Prostate gland (tissue), 2 donors: ENCODE results near the gene PPFIA1. TPM values are rescaled to one million over a fixed set of nuclear protein-coding genes. Genes with fewer than 3 reads are reported as not detected.

Experiments used
- DNase-seq: peaks from one replicate; pipeline ENCODE4 v3.0.0-alpha.2; 2019; ENCODE audit warnings: low spot score
- H3K27ac ChIP-seq, 2 donors: fragments of 200-600 bp; sonication (generic); 2 replicates each; pipeline ENCODE4 v1.5.1; 2017 to 2019
- H3K27me3 ChIP-seq: fragments of 200-600 bp; sonication (generic); replicated peaks from 2 replicates; pipeline ENCODE4 v1.5.1; 2019; ENCODE audit not compliant: insufficient read depth
- H3K36me3 ChIP-seq, 2 donors: fragments of 200-600 bp; sonication (generic); 1 replicate in 1 of 2; 2 replicates in 1 of 2; pipeline versions ENCODE4 v1.5.1 to v1.8.1; 2017 to 2019
- H3K4me1 ChIP-seq: fragments of 200-600 bp; sonication (generic); replicated peaks from 2 replicates; pipeline ENCODE4 v1.5.1; 2019
- H3K4me3 ChIP-seq, 2 donors: fragments of 200-600 bp; sonication (generic); 2 replicates each; pipeline ENCODE4 v1.5.1; 2017 to 2019
- H3K9me3 ChIP-seq: fragments of 200-600 bp; sonication (generic); 2 replicates; pipeline ENCODE4 v1.5.1; 2017
- CTCF ChIP-seq, 4 experiments: fragments of 200-600 bp in 2 of 4; fragments of 450-650 bp in 2 of 4; sonication (generic) in 2 of 4; IDR thresholded peaks; 1 replicate in 3 of 4; 2 replicates in 1 of 4; pipeline ENCODE4 v1.5.1; 2016 to 2019; ENCODE audit warnings: antibody characterized with exemption in 4 of 4, mild to moderate bottlenecking in 2 of 4, moderate library complexity in 2 of 4
- POLR2A ChIP-seq: fragments of 450-650 bp; IDR thresholded peaks from one replicate; pipeline ENCODE4 v1.6.1; 2016; ENCODE audit warnings: antibody characterized with exemption, mild to moderate bottlenecking
- POLR2AphosphoS5 ChIP-seq: sonication (generic); formaldehyde crosslinking; IDR thresholded peaks from one replicate; pipeline ENCODE4 v1.6.1; 2017; ENCODE audit warnings: antibody characterized with exemption
- WGBS: methylation state at CpG from one replicate; pipeline ENCODE4 v1.1.5; 2018; 5-methylcytosine and 5-hydroxymethylcytosine counted together
- intact Hi-C: fragments of 100-400 bp; cut with DNase I; formaldehyde crosslinking; loops from one replicate; pipeline ENCODE4 v1.14.2; 2022
- total RNA-seq, 2 donors: library from RNA; depleted of rRNA; stranded (reverse); fragments of >200 nt; gene quantifications; one replicate each; pipeline ENCODE4 v1.1.0, GENCODE V29; 2016

PPFIA1 gene
- total RNA-seq, 2 donors from 2014 or later: 29.1 to 61.8 TPM

GRCh38 chr11:70398834-70399680 lies 128.6 kb downstream of the PPFIA1 start:
- no peak for DNase-seq
- intact Hi-C loops: loop anchor here (5.0 to 10.0 kb wide), 3 partner anchors 74 to 194 kb away; partner anchors contain the start of genes FADD and PPFIA1
- Histone ChIP-seq H3K27ac (peak overlapping the region; percentile 83 to 84), H3K4me1 (no peaks in the 10 kb centered on the region), H3K4me3 (peak overlapping the region; percentile 77 to 91), H3K36me3 (no peaks in the 10 kb centered on the region), H3K9me3 (no peaks in the 10 kb centered on the region), H3K27me3 (no peaks in the 10 kb centered on the region)
- WGBS: 2% methylated on average over 42 of the region's 42 CpGs
- TF ChIP-seq POLR2AphosphoS5: no peak
- TF ChIP-seq POLR2A: peak; percentile 7

GRCh38 chr11:70399681-70400112 lies 129.2 kb downstream of the PPFIA1 start:
- intact Hi-C loops: loop anchor here (5.0 to 10.0 kb wide), 3 partner anchors 75 to 195 kb away; partner anchors contain the start of genes FADD and PPFIA1
- no peaks in the 10 kb centered on the region for H3K4me1 ChIP-seq
- H3K27me3 ChIP-seq: no peaks in the 10 kb centered on the region
- H3K4me3 ChIP-seq: peak overlapping the region; percentile 77 to 91
- peak; percentile 77 for TF ChIP-seq POLR2AphosphoS5
- TF ChIP-seq CTCF (IDR thresholded peaks at IDR 0.05): no peak
- peak; percentile 58 for TF ChIP-seq POLR2A
- H3K36me3 ChIP-seq: no peaks in the 10 kb centered on the region
- 4% methylated on average over 16 of the region's 16 CpGs for WGBS
- H3K9me3 ChIP-seq: no peaks in the 10 kb centered on the region
- peak; percentile 51 for DNase-seq
- H3K27ac ChIP-seq: peak overlapping the region; percentile 83 to 84

- intact Hi-C loops: no loop called here
- TF ChIP-seq POLR2AphosphoS5 (no peak), CTCF (IDR thresholded peaks at IDR 0.05) (no peak), POLR2A (no peak)
- Histone ChIP-seq H3K36me3 (peaks cover 0 to 5% of the 10 kb centered on the region in 2 donors), H3K9me3 (no peaks in the 10 kb centered on the region), H3K27me3 (no peaks in the 10 kb centered on the region), H3K4me3 (no peak overlapping the region), H3K4me1 (no peaks in the 10 kb centered on the region), H3K27ac (peak overlapping the region in 1 of 2 donors; percentile 83)
- no peak for DNase-seq
- WGBS: 76% methylated on average over 8 of the region's 8 CpGs
Observed at GRCh38 chr11:70400643-70401042, 130.2 kb downstream of the PPFIA1 start.

DNA sequence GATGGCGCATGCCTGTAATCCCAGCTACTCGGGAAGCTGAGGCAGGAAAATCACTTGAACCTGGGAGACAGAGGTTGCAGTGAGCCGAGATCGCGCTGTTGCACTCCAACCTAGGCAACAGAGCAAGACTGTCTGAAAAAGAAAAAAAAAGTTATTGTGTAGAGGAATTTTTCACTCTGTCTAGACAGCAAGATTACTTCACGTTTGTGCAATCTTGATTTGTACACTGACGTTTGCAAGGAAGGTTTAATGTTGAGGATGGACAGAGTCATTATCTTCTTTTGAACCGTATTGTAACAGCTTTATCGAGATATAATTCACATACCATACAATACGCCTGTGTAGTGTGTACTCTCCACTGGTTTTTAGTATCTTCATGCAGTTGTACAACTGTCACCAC lies 131.5 kb downstream of the PPFIA1 start:
- Histone ChIP-seq H3K27me3 (no peaks in the 10 kb centered on the region), H3K27ac (no peak overlapping the region), H3K36me3 (peaks cover 0 to 5% of the 10 kb centered on the region in 2 donors), H3K4me3 (no peak overlapping the region), H3K9me3 (no peaks in the 10 kb centered on the region), H3K4me1 (no peaks in the 10 kb centered on the region)
- TF ChIP-seq CTCF (IDR thresholded peaks at IDR 0.05): no peak
- no peak for TF ChIP-seq POLR2AphosphoS5
- TF ChIP-seq POLR2A: no peak
- 85% methylated on average over 10 of the region's 10 CpGs for WGBS
- intact Hi-C loops: no loop called here
- DNase-seq: no peak

GRCh38 chr11:70402685-70403084 lies 132.2 kb downstream of the PPFIA1 start:
- peaks cover 0 to 5% of the 10 kb centered on the region in 2 donors for H3K36me3 ChIP-seq
- H3K27ac ChIP-seq: no peak overlapping the region
- no peak overlapping the region for H3K4me3 ChIP-seq
- TF ChIP-seq POLR2AphosphoS5: no peak
- TF ChIP-seq POLR2A: no peak
- no peak for TF ChIP-seq CTCF (IDR thresholded peaks at IDR 0.05)
- H3K4me1 ChIP-seq: no peaks in the 10 kb centered on the region
- intact Hi-C loops: no loop called here
- 0% methylated on average over 1 of the region's 1 CpG for WGBS
- no peak for DNase-seq
- no peaks in the 10 kb centered on the region for H3K27me3 ChIP-seq
- H3K9me3 ChIP-seq: no peaks in the 10 kb centered on the region
